Suprapubic skin (tissue), 4 donors: ENCODE results near the gene SHC2.

Experiments
- POLR2A ChIP-seq, 2 donors: fragments of 450-650 bp; IDR thresholded peaks; one replicate each; pipeline ENCODE4 v1.6.1; 2017; ENCODE audit warnings: antibody characterized with exemption in 2 of 2, mild to moderate bottlenecking in 2 of 2, moderate library complexity in 2 of 2
- POLR2AphosphoS5 ChIP-seq, 3 donors: sonication (generic); formaldehyde crosslinking; IDR thresholded peaks; one replicate each; pipeline ENCODE4 v1.6.1; 2017; ENCODE audit warnings: antibody characterized with exemption in 3 of 3

DNA sequence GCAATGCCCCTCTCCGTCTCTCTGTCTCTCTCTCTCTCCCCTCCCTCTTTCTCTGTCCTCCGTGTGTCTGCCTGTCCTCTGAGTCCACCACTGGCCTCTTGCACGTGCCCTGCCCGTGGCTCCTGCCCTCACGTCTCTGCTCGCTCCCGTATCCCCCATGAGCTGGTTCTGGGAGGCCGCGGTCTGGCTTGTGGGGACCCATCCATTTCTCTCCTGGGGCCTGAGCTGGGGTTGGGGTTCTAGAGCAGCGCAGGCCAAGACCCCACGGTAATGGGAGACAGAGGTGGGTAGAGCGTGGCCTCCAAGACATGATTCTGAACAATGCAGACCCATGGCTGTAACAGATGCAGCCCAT lies 70.9 kb downstream of the SHC2 start:
- TF ChIP-seq POLR2AphosphoS5 (IDR thresholded peaks at IDR 0.05) (no peak), POLR2A (IDR thresholded peaks at IDR 0.05) (no peak)
